Measurements from ENCODE around the gene SEC61A2. TPM values are rescaled to one million over a fixed set of nuclear protein-coding genes. Genes with fewer than 3 reads are reported as not detected.
"Not testable (repeated sequence)": the region's sequence is repeated elsewhere in the genome, so short reads cannot be mapped to it uniquely, and the experiment has no call there.

SEC61A2 gene
- total RNA-seq, 4 donors from 2014 or later, result 3.8 to 23.0 (median 16.2) TPM

DNA sequence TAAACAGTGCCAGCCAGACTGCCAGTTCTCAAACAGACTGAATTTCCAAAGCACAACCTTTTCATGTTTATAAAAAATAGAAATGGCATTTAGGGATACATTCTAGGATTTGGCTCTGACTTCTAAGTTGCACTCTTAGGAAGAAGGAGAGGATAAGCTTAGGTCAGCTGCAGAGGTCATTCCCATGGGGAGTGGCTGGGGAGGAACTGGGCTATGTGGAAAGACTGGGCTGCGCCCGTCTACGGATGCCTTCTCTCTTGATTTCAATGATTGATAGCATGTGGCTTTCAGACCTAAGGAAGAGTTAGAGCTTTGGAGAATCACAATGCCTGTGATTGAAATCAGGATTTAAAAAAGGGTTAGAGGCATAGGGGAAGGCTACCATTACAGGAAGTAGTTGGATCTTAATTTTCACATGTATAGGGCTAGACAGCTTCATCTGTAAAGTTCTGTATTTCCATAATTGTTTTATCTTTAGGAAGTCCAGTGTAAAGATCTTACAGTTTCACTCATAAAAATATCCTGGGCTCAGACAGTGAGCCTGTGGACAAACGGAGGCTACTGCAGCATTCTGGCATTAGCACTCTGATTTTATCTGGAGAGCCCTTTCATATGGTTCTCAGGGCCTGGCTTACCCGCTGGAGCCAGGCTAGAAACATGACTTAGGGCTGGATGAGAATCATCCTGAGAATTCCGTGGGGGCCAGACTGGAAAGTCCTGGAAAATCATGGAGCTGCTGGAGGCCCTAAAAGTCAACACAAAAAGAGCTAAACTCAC is 36.7 kb downstream of the SEC61A2 start:
- Histone ChIP-seq H3K9me3 (no peaks in the 10 kb centered on the region), H3K27me3 (no peaks in the 10 kb centered on the region), H3K27ac (no peak overlapping the region), H3K36me3 (no peaks in the 10 kb centered on the region), H3K4me1 (no peaks in the 10 kb centered on the region), H3K4me3 (no peak overlapping the region)
- TF ChIP-seq, protein P1, sequence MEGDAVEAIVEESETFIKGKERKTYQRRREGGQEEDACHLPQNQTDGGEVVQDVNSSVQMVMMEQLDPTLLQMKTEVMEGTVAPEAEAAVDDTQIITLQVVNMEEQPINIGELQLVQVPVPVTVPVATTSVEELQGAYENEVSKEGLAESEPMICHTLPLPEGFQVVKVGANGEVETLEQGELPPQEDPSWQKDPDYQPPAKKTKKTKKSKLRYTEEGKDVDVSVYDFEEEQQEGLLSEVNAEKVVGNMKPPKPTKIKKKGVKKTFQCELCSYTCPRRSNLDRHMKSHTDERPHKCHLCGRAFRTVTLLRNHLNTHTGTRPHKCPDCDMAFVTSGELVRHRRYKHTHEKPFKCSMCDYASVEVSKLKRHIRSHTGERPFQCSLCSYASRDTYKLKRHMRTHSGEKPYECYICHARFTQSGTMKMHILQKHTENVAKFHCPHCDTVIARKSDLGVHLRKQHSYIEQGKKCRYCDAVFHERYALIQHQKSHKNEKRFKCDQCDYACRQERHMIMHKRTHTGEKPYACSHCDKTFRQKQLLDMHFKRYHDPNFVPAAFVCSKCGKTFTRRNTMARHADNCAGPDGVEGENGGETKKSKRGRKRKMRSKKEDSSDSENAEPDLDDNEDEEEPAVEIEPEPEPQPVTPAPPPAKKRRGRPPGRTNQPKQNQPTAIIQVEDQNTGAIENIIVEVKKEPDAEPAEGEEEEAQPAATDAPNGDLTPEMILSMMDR (IDR thresholded peaks at IDR 0.05), result no peak
- TF ChIP-seq POLR2A (IDR thresholded peaks at IDR 0.05), result no peak
- DNase-seq, result no peak
- intact Hi-C loops (cut with DNase I; ENCODE audit: low total_unique reads), result no loop called here

DNA sequence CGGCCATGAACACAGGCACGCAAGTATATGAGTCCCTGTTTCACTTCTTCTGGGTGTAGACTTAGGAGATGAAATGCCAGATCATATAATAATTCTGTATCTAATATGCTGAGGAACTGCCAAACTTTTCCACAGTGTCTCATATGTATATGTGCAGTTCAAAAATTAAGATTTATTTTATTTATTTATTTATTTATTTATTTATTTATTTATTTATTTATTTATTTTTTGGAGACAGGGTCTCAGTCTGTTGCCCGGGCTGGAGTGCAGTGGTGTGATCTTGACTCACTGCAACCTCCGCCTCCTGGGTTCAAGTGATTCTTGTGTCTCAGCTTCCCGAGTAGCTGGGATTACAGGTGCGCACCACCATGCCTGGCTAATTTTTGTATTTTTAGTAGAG is 42.0 kb downstream of the SEC61A2 start:
- intact Hi-C loops (cut with DNase I; ENCODE audit: low total_unique reads); H3K4me3 ChIP-seq; H3K27me3 ChIP-seq; H3K9me3 ChIP-seq; H3K36me3 ChIP-seq; H3K4me1 ChIP-seq; DNase-seq; H3K27ac ChIP-seq: not testable (repeated sequence)

DNA sequence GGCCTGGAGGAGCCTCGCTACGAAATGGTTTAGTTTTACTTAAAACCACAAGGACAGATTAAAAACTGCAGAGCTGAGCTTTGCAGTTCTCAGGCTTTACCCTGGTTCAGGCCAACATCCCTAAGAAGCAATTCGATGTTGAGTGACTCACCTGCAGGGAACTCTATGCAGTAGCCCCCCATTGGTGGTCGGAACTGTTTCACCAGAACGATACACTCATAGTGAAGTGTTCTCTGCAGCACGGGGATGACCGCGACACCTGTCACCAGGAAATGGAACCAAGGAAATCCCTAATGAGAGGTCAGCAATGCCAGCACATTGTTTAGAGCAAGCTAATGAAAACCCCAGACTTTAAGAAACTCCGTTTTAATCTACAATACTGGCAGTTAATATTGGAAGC is 48.2 kb downstream of the SEC61A2 start:
- no peak for DNase-seq
- TF ChIP-seq, protein P1 (IDR thresholded peaks at IDR 0.05), result no peak
- TF ChIP-seq POLR2A (IDR thresholded peaks at IDR 0.05), result no peak
- H3K27ac ChIP-seq, result no peak overlapping the region
- no peak overlapping the region for H3K4me3 ChIP-seq
- no peaks in the 10 kb centered on the region for H3K36me3 ChIP-seq
- no peaks in the 10 kb centered on the region for H3K9me3 ChIP-seq
- no peaks in the 10 kb centered on the region for H3K27me3 ChIP-seq
- intact Hi-C loops (cut with DNase I; ENCODE audit: low total_unique reads), result no loop called here
- H3K4me1 ChIP-seq, result no peaks in the 10 kb centered on the region

DNA sequence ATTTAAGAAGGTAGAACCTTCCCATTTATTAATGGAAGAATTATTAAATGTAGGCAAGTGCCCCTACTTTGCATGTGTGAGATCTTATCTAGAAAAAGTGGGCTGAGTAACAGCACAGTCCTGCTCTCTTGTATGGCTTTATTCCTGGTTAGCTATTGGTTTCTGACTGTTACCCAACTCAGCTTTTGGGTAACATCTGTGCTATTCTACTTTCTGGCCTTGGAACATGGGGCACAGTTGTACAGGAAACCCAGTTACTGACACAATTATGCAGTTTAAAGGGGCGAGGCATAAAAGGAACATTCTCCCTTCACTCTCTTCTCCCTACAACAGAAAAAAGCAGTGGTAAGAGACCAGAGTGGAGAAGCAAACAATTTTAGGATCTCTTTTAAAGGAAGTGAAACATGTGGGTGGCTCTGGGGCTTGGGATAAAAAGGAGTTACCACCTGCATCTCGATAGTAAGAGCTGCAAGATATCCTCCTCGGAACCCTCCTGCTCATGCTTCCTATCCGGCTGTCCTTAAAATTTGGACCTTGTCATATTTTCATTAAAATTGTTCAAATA is 50.2 kb downstream of the SEC61A2 start:
- Histone ChIP-seq H3K4me3 (no peak overlapping the region), H3K9me3 (no peaks in the 10 kb centered on the region), H3K36me3 (no peaks in the 10 kb centered on the region), H3K27ac (no peak overlapping the region), H3K27me3 (no peaks in the 10 kb centered on the region), H3K4me1 (no peaks in the 10 kb centered on the region)
- TF ChIP-seq, protein P1 (IDR thresholded peaks at IDR 0.05), result no peak
- TF ChIP-seq POLR2A (IDR thresholded peaks at IDR 0.05), result no peak
- no peak for DNase-seq
- intact Hi-C loops (cut with DNase I; ENCODE audit: low total_unique reads), result no loop called here

DNA sequence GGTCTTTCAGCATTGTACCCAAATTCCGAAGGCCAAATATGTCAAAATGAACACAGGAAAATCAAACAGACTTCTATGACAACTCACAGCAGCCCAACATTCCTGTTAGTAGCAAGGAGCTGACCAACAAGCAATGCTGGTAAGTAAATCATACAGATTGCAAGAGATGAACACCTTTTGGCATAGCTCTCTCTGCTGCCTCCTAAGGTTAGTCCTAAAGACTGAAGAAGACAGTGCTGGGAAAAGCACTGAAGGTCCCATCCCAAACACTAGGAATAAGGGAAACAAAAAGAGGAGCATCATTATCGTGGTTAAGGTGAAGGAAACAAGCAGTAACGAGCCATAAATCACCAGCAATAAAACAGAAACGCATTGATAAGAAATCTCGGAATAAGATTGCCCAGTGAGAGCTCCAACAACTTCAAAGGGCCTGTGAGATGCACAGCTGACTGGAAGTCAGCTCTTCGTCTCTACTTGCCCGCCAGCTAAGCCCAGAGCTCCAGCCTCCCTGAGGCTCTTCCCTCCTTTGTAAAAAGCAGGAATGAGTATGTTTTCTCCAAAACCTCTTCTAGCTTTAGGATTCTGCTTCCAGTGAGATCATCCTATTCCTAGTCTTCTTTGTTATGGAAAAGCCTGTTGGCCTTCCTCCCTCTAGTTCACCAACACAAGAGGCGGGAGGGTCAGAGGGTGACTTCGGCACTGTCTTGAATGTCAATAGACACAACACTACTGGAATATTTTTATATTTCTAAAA is 50.9 kb downstream of the SEC61A2 start:
- Histone ChIP-seq H3K36me3 (no peaks in the 10 kb centered on the region), H3K4me3 (no peak overlapping the region), H3K27me3 (no peaks in the 10 kb centered on the region), H3K4me1 (no peaks in the 10 kb centered on the region), H3K27ac (no peak overlapping the region), H3K9me3 (no peaks in the 10 kb centered on the region)
- DNase-seq, result no peak
- TF ChIP-seq, protein P1 (IDR thresholded peaks at IDR 0.05), result no peak
- no peak for TF ChIP-seq POLR2A (IDR thresholded peaks at IDR 0.05)
- intact Hi-C loops (cut with DNase I; ENCODE audit: low total_unique reads), result no loop called here

Data from uterus (tissue), 4 donors.